GM12878 (cell line): ENCODE results near the gene CHCHD6. TPM values are rescaled to one million over a fixed set of nuclear protein-coding genes. Genes with fewer than 3 reads are reported as not detected.

Source experiments
- ATAC-seq: fragments of 200-7000 bp; cut with Tn5 transposase; 3 replicates; pipeline ENCODE4 v1.9.1; 2020; ENCODE audit warnings: mild to moderate bottlenecking, moderate library complexity
- BruUV-seq: library from RNA; stranded (reverse); fragments of 400-500 nt; replicated peaks from 2 replicates; lab custom pipeline; 2021; lab: Mats Ljungman, UMichigan
- CTCF ChIA-PET: fragments of 300-600 bp; sonication (Branson Sonifier 250); formaldehyde crosslinking; extraction: SDS; loops from one replicate; lab custom pipeline; 2021; ENCODE audit warnings: inconsistent platforms; lab: Yijun Ruan, JAX
- POLR2A ChIA-PET: fragments of 350-600 bp; formaldehyde crosslinking; extraction: SDS; loops from one replicate; lab custom pipeline; 2021; ENCODE audit warnings: inconsistent platforms; lab: Charles Lee
- RAD21 ChIA-PET: fragments of 300-600 bp; sonication (Branson Sonifier 250); formaldehyde crosslinking; loops from one replicate; lab custom pipeline; 2023; ENCODE audit warnings: antibody characterized with exemption; ENCODE audit not compliant: unreplicated experiment; lab: Charles Lee
- SMC1A ChIA-PET: fragments of 300-600 bp; sonication (Branson Sonifier 250); formaldehyde crosslinking; loops from one replicate; lab custom pipeline; 2023; ENCODE audit not compliant: unreplicated experiment, uncharacterized antibody; lab: Charles Lee
- DNase-seq: peaks from one replicate; pipeline ENCODE4 v3.0.0-alpha.2; 2011; ENCODE audit warnings: low read depth, low spot score
- FAIRE-seq: peaks from 3 replicates; lab custom pipeline; 2011; peaks lifted over from hg19 to GRCh38; lab: Jason Lieb, UNC
- H2AFZ ChIP-seq: 2 replicates; pipeline ENCODE4 v1.6.0; 2011; ENCODE audit warnings: low read depth, low read length, control low read depth; ENCODE audit not compliant: control insufficient read depth
- H3K27ac ChIP-seq: 2 replicates; pipeline ENCODE4 v1.5.1; 2011; ENCODE audit warnings: control low read depth; ENCODE audit not compliant: control insufficient read depth, insufficient read depth
- H3K27me3 ChIP-seq, 2 experiments: replicated peaks in 1 of 2; 2 replicates each; pipeline versions ENCODE4 v1.6.0 to v1.6.1; 2011; ENCODE audit warnings: low read length in 1 of 2; ENCODE audit not compliant: control insufficient read depth in 2 of 2, insufficient read depth in 2 of 2
- H3K36me3 ChIP-seq, 2 experiments: 2 replicates each; pipeline ENCODE4 v1.5.1; 2011; ENCODE audit warnings: low read length in 1 of 2; ENCODE audit not compliant: control insufficient read depth in 2 of 2, insufficient read depth in 2 of 2
- H3K4me1 ChIP-seq: 2 replicates; pipeline ENCODE4 v1.6.1; 2011; ENCODE audit warnings: mild to moderate bottlenecking, low read length, moderate library complexity, mixed read lengths; ENCODE audit not compliant: control insufficient read depth, insufficient read depth
- H3K4me2 ChIP-seq: 2 replicates; pipeline ENCODE4 v1.6.0; 2011; ENCODE audit warnings: control low read depth; ENCODE audit not compliant: control insufficient read depth, insufficient read depth
- H3K4me3 ChIP-seq: fragments of 200-600 bp; sonication (generic); 2 replicates; pipeline ENCODE4 v1.5.1; 2016
- H3K79me2 ChIP-seq: 2 replicates; pipeline ENCODE4 v1.6.0; 2011; ENCODE audit warnings: low read length; ENCODE audit not compliant: control insufficient read depth, insufficient read depth
- H3K9ac ChIP-seq: 2 replicates; pipeline ENCODE4 v1.8.0; 2011; ENCODE audit warnings: low read length, control low read depth, mixed read lengths; ENCODE audit not compliant: control insufficient read depth, insufficient read depth
- H3K9me3 ChIP-seq: replicated peaks from 3 replicates; pipeline ENCODE4 v1.5.1; 2011; ENCODE audit warnings: mild to moderate bottlenecking, low read length; ENCODE audit not compliant: control insufficient read depth, insufficient read depth
- H4K20me1 ChIP-seq: 2 replicates; pipeline ENCODE4 v1.6.0; 2011; ENCODE audit not compliant: control insufficient read depth, insufficient read depth
- CEBPZ ChIP-seq: fragments of 150-350 bp; IDR thresholded peaks from 2 replicates; pipeline ENCODE4 v1.6.1; 2016; ENCODE audit warnings: low read depth, low read length
- FOXM1 ChIP-seq: IDR thresholded peaks from 2 replicates; pipeline ENCODE4 v1.6.1; 2012; ENCODE audit warnings: low read depth, mild to moderate bottlenecking, inconsistent platforms, low read length, moderate library complexity
- HDAC2 ChIP-seq: fragments of 200-600 bp; sonication (generic); IDR thresholded peaks from 2 replicates; pipeline ENCODE4 v1.6.1; 2017
- NR2C2 ChIP-seq: IDR thresholded peaks from 2 replicates; pipeline ENCODE4 v1.6.1; 2011; ENCODE audit warnings: borderline replicate concordance, low read depth; ENCODE audit not compliant: control insufficient read depth, insufficient read length
- PAX5 ChIP-seq: IDR thresholded peaks from 2 replicates; pipeline ENCODE4 v1.6.1; 2011; ENCODE audit warnings: low read depth, low read length, borderline replicate concordance
- RB1 ChIP-seq: fragments of 450-650 bp; formaldehyde crosslinking; IDR thresholded peaks from 2 replicates; pipeline ENCODE4 v1.6.1; 2017; ENCODE audit warnings: mild to moderate bottlenecking, borderline replicate concordance
- REST ChIP-seq: IDR thresholded peaks from 2 replicates; pipeline ENCODE4 v1.6.1; 2012; ENCODE audit warnings: mild to moderate bottlenecking, low read depth, low read length
- SRF ChIP-seq, 2 experiments: IDR thresholded peaks; 2 replicates each; pipeline ENCODE4 v1.6.1; 2011; ENCODE audit warnings: low read depth in 2 of 2, low read length in 2 of 2, mild to moderate bottlenecking in 1 of 2, moderate library complexity in 1 of 2
- SUPT20H ChIP-seq: IDR thresholded peaks from 2 replicates; pipeline ENCODE4 v1.6.1; 2011; ENCODE audit warnings: low read depth, mild to moderate bottlenecking, low read length, moderate library complexity, borderline replicate concordance; ENCODE audit not compliant: control insufficient read depth
- TCF12 ChIP-seq: IDR thresholded peaks from 2 replicates; pipeline ENCODE4 v1.6.1; 2011; ENCODE audit warnings: low read depth, mild to moderate bottlenecking, low read length
- WGBS: methylation state at CpG from one replicate; pipeline ENCODE4 v1.1.6; 2016; ENCODE audit warnings: low lambda C conversion rate; ENCODE audit not compliant: insufficient replicate concordance, insufficient coverage; ENCODE audit errors: missing lambda C conversion rate; 5-methylcytosine and 5-hydroxymethylcytosine counted together
- in situ Hi-C: fragments of 300-500 bp; cut with MboI; formaldehyde crosslinking; loops from 9 replicates; pipeline ENCODE4 v1.14.3; 2018; ENCODE audit warnings: mixed read lengths
- intact Hi-C: fragments of 100-400 bp; cut with micrococcal nuclease; formaldehyde crosslinking; loops from one replicate; pipeline ENCODE4 v1.14.2; 2022; ENCODE audit not compliant: unreplicated experiment
- polyA plus RNA-seq, 11 experiments: library from polyadenylated mRNA; depleted of rRNA in 4 of 11; unstranded in 6 of 11; stranded (reverse) in 5 of 11; fragments of >200 nt; fragmentation: Nextera tagmentation in 4 of 11; fragmentation: Illumina TruSeq in 1 of 11; extraction: Ambion mirVana in 4 of 11; extraction: Trizol in 1 of 11; gene quantifications; 1 replicate in 1 of 11; 2 replicates in 10 of 11; pipeline versions ENCODE4 v1.2.1 to v1.2.3, GENCODE V29; 2011 to 2016; ENCODE audit warnings: inconsistent platforms in 2 of 11, missing spikeins in 2 of 11, low read depth in 1 of 11
- total RNA-seq, 4 experiments: library from RNA; depleted of rRNA in 3 of 4; stranded (reverse); fragments of >200 nt in 3 of 4; fragmentation: Illumina TruSeq in 1 of 4; extraction: Trizol in 1 of 4; gene quantifications; 2 replicates each; pipeline versions ENCODE4 v1.2.1 to v1.2.3, GENCODE V29; 2013 to 2021

CHCHD6 gene
- total and polyA plus RNA-seq, 10 of the 15 experiments (the other 5 are each of a cell fraction or from before 2014, with no cell fraction given): 2.7 to 16.7 (median 12.3) TPM

GRCh38 chr3:126988451-126989021 lies 284.5 kb downstream of the CHCHD6 start (continued):
- no peak for TF ChIP-seq REST
- TF ChIP-seq HDAC2: no peak

GRCh38 chr3:126989316-126990023 lies 285.4 kb downstream of the CHCHD6 start:
- ChIA-PET SMC1A (no interaction called here), POLR2A (no interaction called here), RAD21 (no interaction called here), CTCF (interaction anchor here (0.9 kb wide), 1 partner anchor 88 kb away, joined by 3 read pairs; no protein-coding TSS in a partner anchor)
- TF ChIP-seq PAX5 (no peak), TCF12 (no peak), SUPT20H (no peak), SRF (IDR thresholded peaks at IDR 0.05; ENCODE audit: low read depth in 2 of 2, low read length in 2 of 2) (no peak), FOXM1 (no peak), NR2C2 (no peak), RB1 (no peak), CEBPZ (no peak)
- H3K27ac ChIP-seq: no peak overlapping the region
- no peaks in the 10 kb centered on the region for H3K27me3 ChIP-seq
- H3K4me3 ChIP-seq: no peak overlapping the region
- in situ Hi-C loops (no loop called here), intact Hi-C loops (loop anchor here (10.0 kb wide), 2 partner anchors 465 to 555 kb away; no protein-coding TSS in a partner anchor)
- H3K4me1 ChIP-seq: no peaks in the 10 kb centered on the region
- peaks cover 0 to 12% of the 10 kb centered on the region in 2 experiments; a peak in 2 of 4 replicates for H3K36me3 ChIP-seq
- no peaks in the 10 kb centered on the region for H3K79me2 ChIP-seq
- FAIRE-seq: no peak
- no peaks in the 10 kb centered on the region for H3K9me3 ChIP-seq
- no peak overlapping the region for H2AFZ ChIP-seq
- ATAC-seq: no peak
- peaks cover 3% of the 10 kb centered on the region; the same call in 1 of the 2 replicates for H4K20me1 ChIP-seq
- no TSS peak for BruUV-seq
- WGBS: 83% methylated on average over 36 of the region's 36 CpGs
- no peak overlapping the region for H3K9ac ChIP-seq
- no peak overlapping the region for H3K4me2 ChIP-seq
- no peak for DNase-seq
